Loucy (cell line): Measurements from ENCODE around the gene DGKI.

ENCODE experiments used
- H2AFZ ChIP-seq: fragments of 200-600 bp; sonication (generic); 2 replicates; pipeline ENCODE4 v1.6.0; 2016; ENCODE audit warnings: antibody characterized with exemption, mild to moderate bottlenecking, low read length, moderate library complexity
- H3F3A ChIP-seq: fragments of 200-600 bp; 2 replicates; pipeline ENCODE4 v1.6.0; 2016; ENCODE audit warnings: antibody characterized with exemption, low read depth, mild to moderate bottlenecking
- H3K27me3 ChIP-seq: fragments of 200-600 bp; sonication (generic); 2 replicates; pipeline ENCODE4 v1.6.1; 2014; ENCODE audit warnings: low read length, mild to moderate bottlenecking; ENCODE audit not compliant: insufficient read depth, poor library complexity, severe bottlenecking
- H3K36me3 ChIP-seq: fragments of 200-600 bp; sonication (generic); 2 replicates; pipeline ENCODE4 v1.6.1; 2016; ENCODE audit warnings: low read length; ENCODE audit not compliant: insufficient read depth
- H3K4me1 ChIP-seq: fragments of 200-600 bp; sonication (generic); 2 replicates; pipeline ENCODE4 v1.5.1; 2014; ENCODE audit warnings: low read length, mild to moderate bottlenecking; ENCODE audit not compliant: insufficient read depth, poor library complexity, severe bottlenecking
- H3K4me2 ChIP-seq: fragments of 200-600 bp; sonication (generic); 2 replicates; pipeline ENCODE4 v1.6.0; 2014; ENCODE audit warnings: antibody characterized with exemption, low read length, low read depth, mild to moderate bottlenecking; ENCODE audit not compliant: poor library complexity, severe bottlenecking
- H3K4me3 ChIP-seq: fragments of 200-600 bp; sonication (generic); 2 replicates; pipeline ENCODE4 v1.5.1; 2014; ENCODE audit warnings: low read length, mild to moderate bottlenecking, mixed read lengths; ENCODE audit not compliant: poor library complexity, severe bottlenecking
- H3K79me2 ChIP-seq: fragments of 200-600 bp; sonication (generic); 2 replicates; pipeline ENCODE4 v1.6.1; 2014; ENCODE audit warnings: low read length; ENCODE audit not compliant: insufficient read depth
- H3K9ac ChIP-seq: fragments of 200-600 bp; sonication (generic); 2 replicates; pipeline ENCODE4 v1.6.0; 2014; ENCODE audit warnings: mild to moderate bottlenecking, low read depth, low read length, moderate library complexity; ENCODE audit not compliant: poor library complexity, severe bottlenecking
- H3K9me2 ChIP-seq: fragments of 200-600 bp; sonication (generic); replicated peaks from 2 replicates; pipeline ENCODE4 v1.6.1; 2016; ENCODE audit warnings: low read depth, low read length, mixed read lengths
- H3K9me3 ChIP-seq: fragments of 200-600 bp; sonication (generic); 2 replicates; pipeline ENCODE4 v1.6.1; 2014; ENCODE audit warnings: mild to moderate bottlenecking, antibody characterized with exemption, low read length, low read depth; ENCODE audit not compliant: insufficient read depth
- H4K20me1 ChIP-seq: fragments of 200-600 bp; sonication (generic); 2 replicates; pipeline ENCODE4 v1.6.0; 2014; ENCODE audit warnings: antibody characterized with exemption, low read length, mild to moderate bottlenecking; ENCODE audit not compliant: insufficient read depth, poor library complexity, severe bottlenecking
- EZH2phosphoT487 ChIP-seq: fragments of 200-600 bp; IDR thresholded peaks from 2 replicates; pipeline ENCODE4 v1.6.1; 2018; ENCODE audit warnings: antibody characterized with exemption, mild to moderate bottlenecking, moderate library complexity, borderline replicate concordance
- TF ChIP-seq, protein P1 (sequence below): fragments of 200-600 bp; sonication (generic); conservative IDR thresholded peaks from 2 replicates; pipeline ENCODE4 v1.5.1; 2014; ENCODE audit warnings: mild to moderate bottlenecking, antibody characterized with exemption, low read length

The DGKI gene

DNA sequence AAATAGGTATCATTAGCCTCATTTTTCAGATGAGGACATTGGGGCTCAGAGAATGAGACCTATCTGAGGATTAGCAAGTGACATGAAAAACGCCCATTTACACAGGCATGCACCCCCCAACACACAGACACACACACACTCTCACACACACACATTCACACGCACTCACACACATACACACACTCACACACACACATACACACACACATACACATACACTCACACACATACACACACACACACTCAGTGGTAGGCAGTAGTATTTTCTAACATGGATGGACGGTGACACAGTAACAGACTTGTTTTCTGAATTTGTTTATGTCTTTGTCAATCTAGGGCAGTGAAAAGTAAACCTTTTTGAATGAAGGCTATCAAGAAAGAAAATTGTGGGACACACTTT, 21.3 kb downstream of the DGKI start:
- no peaks in the 10 kb centered on the region for H3K9me3 ChIP-seq
- H3K79me2 ChIP-seq = no peaks in the 10 kb centered on the region
- no peak overlapping the region for H3K4me2 ChIP-seq
- no peaks in the 10 kb centered on the region for H3K9me2 ChIP-seq
- no peak overlapping the region for H3K9ac ChIP-seq
- H3F3A ChIP-seq = no peaks in the 10 kb centered on the region
- no peaks in the 10 kb centered on the region for H3K27me3 ChIP-seq
- H2AFZ ChIP-seq = no peak overlapping the region
- no peaks in the 10 kb centered on the region for H3K36me3 ChIP-seq
- H3K4me1 ChIP-seq = no peaks in the 10 kb centered on the region
- H4K20me1 ChIP-seq = no peaks in the 10 kb centered on the region
- TF ChIP-seq EZH2phosphoT487 = no peak
- TF ChIP-seq, protein P1, sequence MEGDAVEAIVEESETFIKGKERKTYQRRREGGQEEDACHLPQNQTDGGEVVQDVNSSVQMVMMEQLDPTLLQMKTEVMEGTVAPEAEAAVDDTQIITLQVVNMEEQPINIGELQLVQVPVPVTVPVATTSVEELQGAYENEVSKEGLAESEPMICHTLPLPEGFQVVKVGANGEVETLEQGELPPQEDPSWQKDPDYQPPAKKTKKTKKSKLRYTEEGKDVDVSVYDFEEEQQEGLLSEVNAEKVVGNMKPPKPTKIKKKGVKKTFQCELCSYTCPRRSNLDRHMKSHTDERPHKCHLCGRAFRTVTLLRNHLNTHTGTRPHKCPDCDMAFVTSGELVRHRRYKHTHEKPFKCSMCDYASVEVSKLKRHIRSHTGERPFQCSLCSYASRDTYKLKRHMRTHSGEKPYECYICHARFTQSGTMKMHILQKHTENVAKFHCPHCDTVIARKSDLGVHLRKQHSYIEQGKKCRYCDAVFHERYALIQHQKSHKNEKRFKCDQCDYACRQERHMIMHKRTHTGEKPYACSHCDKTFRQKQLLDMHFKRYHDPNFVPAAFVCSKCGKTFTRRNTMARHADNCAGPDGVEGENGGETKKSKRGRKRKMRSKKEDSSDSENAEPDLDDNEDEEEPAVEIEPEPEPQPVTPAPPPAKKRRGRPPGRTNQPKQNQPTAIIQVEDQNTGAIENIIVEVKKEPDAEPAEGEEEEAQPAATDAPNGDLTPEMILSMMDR = no peak
- no peak overlapping the region for H3K4me3 ChIP-seq

GRCh38 chr7:137820677-137821420, 25.9 kb downstream of the DGKI start:
- no peaks in the 10 kb centered on the region for H3K4me1 ChIP-seq
- no peak overlapping the region for H3K9ac ChIP-seq
- H3K4me3 ChIP-seq = no peak overlapping the region
- H3K9me3 ChIP-seq = no peaks in the 10 kb centered on the region
- TF ChIP-seq EZH2phosphoT487 = no peak
- TF ChIP-seq, protein P1 = no peak
- H3K9me2 ChIP-seq = no peaks in the 10 kb centered on the region
- no peak overlapping the region for H2AFZ ChIP-seq
- no peaks in the 10 kb centered on the region for H4K20me1 ChIP-seq
- no peaks in the 10 kb centered on the region for H3K27me3 ChIP-seq
- H3K79me2 ChIP-seq = no peaks in the 10 kb centered on the region
- H3F3A ChIP-seq = no peaks in the 10 kb centered on the region
- no peak overlapping the region for H3K4me2 ChIP-seq
- H3K36me3 ChIP-seq = no peaks in the 10 kb centered on the region

- Histone ChIP-seq H2AFZ (no peak overlapping the region), H3K4me3 (no peak overlapping the region), H3K4me2 (no peak overlapping the region)
Observed at GRCh38 chr7:137820156-137820555, 26.6 kb downstream of the DGKI start.

More at GRCh38 chr7:137820156-137820555, 26.6 kb downstream of the DGKI start:
- Histone ChIP-seq H3K79me2 (no peaks in the 10 kb centered on the region), H4K20me1 (no peaks in the 10 kb centered on the region), H3K9me3 (no peaks in the 10 kb centered on the region), H3K36me3 (no peaks in the 10 kb centered on the region), H3F3A (no peaks in the 10 kb centered on the region), H3K4me1 (no peaks in the 10 kb centered on the region), H3K9ac (no peak overlapping the region), H3K27me3 (no peaks in the 10 kb centered on the region), H3K9me2 (no peaks in the 10 kb centered on the region)
- TF ChIP-seq, protein P1 = no peak
- TF ChIP-seq EZH2phosphoT487 = no peak
